ENCODE measurements around the gene ARHGAP1. TPM values are rescaled to one million over a fixed set of nuclear protein-coding genes. Genes with fewer than 3 reads are reported as not detected.
"Not testable (repeated sequence)": the region's sequence is repeated elsewhere in the genome, so short reads cannot be mapped to it uniquely, and the experiment has no call there.

Gene ARHGAP1
- total RNA-seq, 1 donor from 2014 or later, result 58.2 TPM

DNA sequence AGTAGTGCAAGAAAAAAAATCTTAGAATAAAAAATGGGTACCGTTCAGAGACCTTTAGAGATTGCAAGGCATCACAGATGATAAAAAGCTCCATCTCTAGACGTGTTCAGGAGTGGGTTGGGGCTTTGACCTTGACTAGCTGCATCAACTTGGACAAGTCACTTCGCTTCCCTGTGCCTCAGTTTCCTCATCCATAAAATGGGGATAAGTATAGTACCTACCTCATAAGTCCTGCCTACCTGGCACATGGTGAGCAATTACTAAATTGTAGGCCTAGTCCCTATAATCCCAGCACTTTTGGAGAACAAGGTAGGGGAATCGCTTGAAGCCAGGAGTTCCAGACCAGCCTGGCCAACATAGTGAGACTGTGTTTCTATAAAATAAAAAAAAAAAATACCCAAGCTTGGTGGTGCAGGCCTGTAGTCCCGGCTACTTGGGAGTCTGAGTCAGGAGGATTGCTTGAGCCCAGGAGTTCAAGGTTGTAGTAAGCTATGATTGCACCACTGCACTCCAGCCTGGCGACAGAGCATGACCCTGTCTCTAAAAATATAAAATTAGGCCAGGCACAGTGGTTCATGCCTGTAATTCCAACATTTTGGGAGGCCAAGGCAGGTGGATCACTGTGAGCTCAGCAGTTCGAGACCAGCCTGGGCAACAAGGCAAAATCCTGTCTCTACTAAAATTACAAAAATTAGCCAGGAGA lies 12.6 kb upstream of the ARHGAP1 start:
- no peaks in the 10 kb centered on the region for H3K4me1 Mint-ChIP-seq (ENCODE audit: unreplicated experiment)
- TF ChIP-seq, protein P1, sequence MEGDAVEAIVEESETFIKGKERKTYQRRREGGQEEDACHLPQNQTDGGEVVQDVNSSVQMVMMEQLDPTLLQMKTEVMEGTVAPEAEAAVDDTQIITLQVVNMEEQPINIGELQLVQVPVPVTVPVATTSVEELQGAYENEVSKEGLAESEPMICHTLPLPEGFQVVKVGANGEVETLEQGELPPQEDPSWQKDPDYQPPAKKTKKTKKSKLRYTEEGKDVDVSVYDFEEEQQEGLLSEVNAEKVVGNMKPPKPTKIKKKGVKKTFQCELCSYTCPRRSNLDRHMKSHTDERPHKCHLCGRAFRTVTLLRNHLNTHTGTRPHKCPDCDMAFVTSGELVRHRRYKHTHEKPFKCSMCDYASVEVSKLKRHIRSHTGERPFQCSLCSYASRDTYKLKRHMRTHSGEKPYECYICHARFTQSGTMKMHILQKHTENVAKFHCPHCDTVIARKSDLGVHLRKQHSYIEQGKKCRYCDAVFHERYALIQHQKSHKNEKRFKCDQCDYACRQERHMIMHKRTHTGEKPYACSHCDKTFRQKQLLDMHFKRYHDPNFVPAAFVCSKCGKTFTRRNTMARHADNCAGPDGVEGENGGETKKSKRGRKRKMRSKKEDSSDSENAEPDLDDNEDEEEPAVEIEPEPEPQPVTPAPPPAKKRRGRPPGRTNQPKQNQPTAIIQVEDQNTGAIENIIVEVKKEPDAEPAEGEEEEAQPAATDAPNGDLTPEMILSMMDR (conservative IDR thresholded peaks at IDR 0.05), result no peak
- no peaks in the 10 kb centered on the region for H3K9me3 Mint-ChIP-seq
- H3K4me3 Mint-ChIP-seq, result no peak overlapping the region
- H3K27ac Mint-ChIP-seq, result no peak overlapping the region
- H3K36me3 Mint-ChIP-seq, result no peaks in the 10 kb centered on the region
- H3K27me3 Mint-ChIP-seq, result no peaks in the 10 kb centered on the region
- no peak for DNase-seq (ENCODE audit: extremely low spot score, unreplicated experiment)

DNA sequence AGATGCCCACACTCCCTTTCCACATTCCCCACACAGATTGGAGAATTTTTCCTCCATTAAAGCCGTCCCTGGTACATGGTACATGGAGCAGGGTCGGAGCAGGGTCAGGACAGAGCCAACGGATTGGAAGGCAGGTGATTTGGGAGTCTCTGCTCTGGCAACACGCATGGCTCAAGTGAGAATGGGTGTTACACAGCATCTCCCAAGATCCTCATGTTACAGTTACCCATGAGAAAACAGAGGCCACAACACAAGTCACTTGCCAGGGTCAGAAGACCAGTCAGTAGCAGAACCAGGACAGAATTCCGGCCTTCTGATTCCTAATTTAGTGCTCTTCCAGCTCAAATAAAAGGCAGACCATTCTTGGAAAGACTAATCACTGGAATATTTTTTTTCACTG lies 10.9 kb upstream of the ARHGAP1 start:
- no peak for DNase-seq (ENCODE audit: extremely low spot score, unreplicated experiment)
- H3K27me3 Mint-ChIP-seq, result no peaks in the 10 kb centered on the region
- no peak overlapping the region for H3K27ac Mint-ChIP-seq
- H3K36me3 Mint-ChIP-seq, result no peaks in the 10 kb centered on the region
- H3K9me3 Mint-ChIP-seq, result no peaks in the 10 kb centered on the region
- H3K4me3 Mint-ChIP-seq, result no peak overlapping the region
- H3K4me1 Mint-ChIP-seq (ENCODE audit: unreplicated experiment), result no peaks in the 10 kb centered on the region
- TF ChIP-seq, protein P1 (conservative IDR thresholded peaks at IDR 0.05), result no peak

DNA sequence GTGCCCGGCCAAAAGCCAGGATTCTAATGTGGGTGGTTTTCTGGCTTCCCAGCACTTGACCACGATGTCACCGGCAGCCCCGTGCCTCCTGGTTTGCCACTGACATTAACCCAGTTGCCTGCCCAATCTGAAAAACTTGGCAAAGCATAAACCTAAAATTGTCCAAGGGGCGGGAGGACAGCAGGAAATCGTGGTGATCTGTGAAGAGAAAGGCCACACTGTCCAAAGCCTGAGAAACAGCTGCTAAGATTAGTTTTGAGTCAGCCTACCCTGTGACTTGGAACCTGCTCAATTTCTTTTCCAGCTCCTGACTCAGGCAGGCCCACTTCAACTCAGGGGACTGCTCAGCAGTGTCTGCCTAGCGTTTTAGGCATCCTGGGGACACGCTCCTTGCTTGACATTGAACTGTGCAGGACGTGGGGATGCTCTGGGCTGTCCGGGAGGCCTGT lies 10.4 kb upstream of the ARHGAP1 start:
- H3K36me3 Mint-ChIP-seq, result no peaks in the 10 kb centered on the region
- no peak overlapping the region for H3K4me3 Mint-ChIP-seq
- no peaks in the 10 kb centered on the region for H3K27me3 Mint-ChIP-seq
- no peaks in the 10 kb centered on the region for H3K4me1 Mint-ChIP-seq (ENCODE audit: unreplicated experiment)
- H3K9me3 Mint-ChIP-seq, result no peaks in the 10 kb centered on the region
- no peak for DNase-seq (ENCODE audit: extremely low spot score, unreplicated experiment)
- no peak overlapping the region for H3K27ac Mint-ChIP-seq
- TF ChIP-seq, protein P1 (conservative IDR thresholded peaks at IDR 0.05), result no peak

DNA sequence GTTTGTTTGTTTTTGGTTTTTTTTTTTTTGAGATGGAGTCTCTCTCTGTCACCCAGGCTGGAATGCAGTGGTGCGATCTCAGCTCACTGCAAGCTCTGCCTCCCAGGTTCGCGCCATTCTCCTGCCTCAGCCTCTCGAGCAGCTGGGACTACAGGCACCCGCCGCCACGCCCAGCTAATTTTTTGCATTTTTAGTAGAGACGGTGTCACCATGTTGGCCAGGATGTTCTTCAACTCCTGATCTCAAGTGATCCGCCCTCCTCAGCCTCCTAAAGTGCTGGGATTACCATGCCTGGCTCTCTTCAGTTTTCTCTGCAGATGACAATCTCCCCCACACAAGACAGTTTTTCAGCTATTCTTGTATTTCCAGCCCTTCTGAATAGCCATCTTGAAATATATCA lies 8.9 kb upstream of the ARHGAP1 start:
- not testable (repeated sequence) for DNase-seq (ENCODE audit: extremely low spot score, unreplicated experiment); H3K27me3 Mint-ChIP-seq; H3K36me3 Mint-ChIP-seq; H3K9me3 Mint-ChIP-seq; H3K4me3 Mint-ChIP-seq; H3K4me1 Mint-ChIP-seq (ENCODE audit: unreplicated experiment)
- H3K27ac Mint-ChIP-seq, result peak overlapping the region; percentile 57

DNA sequence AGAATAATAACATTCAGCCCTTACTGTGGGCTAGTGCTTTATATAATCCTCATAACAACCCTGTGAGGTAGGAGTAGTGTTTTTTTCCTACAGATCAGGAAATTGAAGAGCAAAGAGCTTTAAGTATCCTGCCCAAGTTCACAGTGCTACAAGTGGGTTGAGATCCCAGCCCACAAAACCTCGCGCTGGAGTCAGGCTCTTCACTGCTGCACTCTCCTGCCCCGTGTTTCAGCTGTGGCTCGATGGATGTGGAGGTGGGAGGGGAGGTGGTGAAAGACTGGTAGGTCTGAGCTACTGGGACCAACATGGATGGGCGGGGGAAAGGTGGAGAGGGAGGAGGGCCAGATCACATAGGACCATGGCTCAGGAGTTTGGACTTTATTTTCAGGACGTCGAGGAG lies 6.5 kb upstream of the ARHGAP1 start:
- H3K27ac Mint-ChIP-seq, result no peak overlapping the region
- H3K4me1 Mint-ChIP-seq (ENCODE audit: unreplicated experiment), result no peaks in the 10 kb centered on the region
- peaks cover 5% of the 10 kb centered on the region for H3K36me3 Mint-ChIP-seq
- DNase-seq (ENCODE audit: extremely low spot score, unreplicated experiment), result no peak
- H3K4me3 Mint-ChIP-seq, result no peak overlapping the region
- no peaks in the 10 kb centered on the region for H3K27me3 Mint-ChIP-seq
- no peaks in the 10 kb centered on the region for H3K9me3 Mint-ChIP-seq
- TF ChIP-seq, protein P1 (conservative IDR thresholded peaks at IDR 0.05), result no peak

DNA sequence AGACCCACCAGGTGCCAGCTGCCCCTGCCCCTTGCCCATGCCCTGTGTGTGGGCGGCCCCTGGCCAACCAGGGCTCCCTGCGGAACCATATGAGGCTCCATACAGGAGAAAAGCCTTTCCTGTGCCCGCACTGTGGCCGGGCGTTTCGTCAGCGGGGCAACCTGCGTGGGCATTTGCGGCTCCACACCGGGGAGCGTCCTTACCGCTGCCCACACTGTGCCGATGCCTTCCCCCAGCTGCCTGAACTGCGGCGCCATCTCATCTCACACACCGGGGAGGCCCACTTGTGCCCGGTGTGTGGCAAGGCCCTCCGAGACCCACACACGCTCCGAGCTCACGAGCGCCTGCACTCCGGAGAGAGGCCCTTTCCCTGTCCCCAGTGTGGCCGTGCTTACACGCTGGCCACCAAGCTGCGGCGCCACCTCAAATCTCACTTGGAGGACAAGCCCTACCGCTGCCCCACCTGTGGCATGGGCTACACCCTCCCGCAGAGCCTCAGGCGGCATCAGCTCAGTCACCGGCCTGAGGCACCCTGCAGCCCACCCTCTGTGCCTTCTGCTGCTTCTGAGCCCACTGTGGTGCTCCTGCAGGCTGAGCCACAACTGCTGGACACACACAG lies 4.8 kb upstream of the ARHGAP1 start:
- H3K27me3 Mint-ChIP-seq, result no peaks in the 10 kb centered on the region
- peaks cover 10% of the 10 kb centered on the region for H3K4me1 Mint-ChIP-seq (ENCODE audit: unreplicated experiment)
- no peaks in the 10 kb centered on the region for H3K9me3 Mint-ChIP-seq
- no peak overlapping the region for H3K4me3 Mint-ChIP-seq
- no peak overlapping the region for H3K27ac Mint-ChIP-seq
- TF ChIP-seq, protein P1 (conservative IDR thresholded peaks at IDR 0.05), result no peak
- peaks cover 5% of the 10 kb centered on the region for H3K36me3 Mint-ChIP-seq
- no peak for DNase-seq (ENCODE audit: extremely low spot score, unreplicated experiment)
